ENCODE data around the gene ANGPTL2.

GRCh38 chr9:127050591-127051001 is 71.8 kb downstream of the ANGPTL2 start:
- no peak for TF ChIP-seq MAX (IDR thresholded peaks at IDR 0.05)
- TF ChIP-seq RAD21 (IDR thresholded peaks at IDR 0.05; ENCODE audit: low read depth), result no peak
- TF ChIP-seq ZBTB7A (IDR thresholded peaks at IDR 0.05; ENCODE audit: low read depth), result no peak
- no peak for TF ChIP-seq FOXM1 (IDR thresholded peaks at IDR 0.05; ENCODE audit: borderline replicate concordance, low read depth)
- no peak for TF ChIP-seq EP300 (IDR thresholded peaks at IDR 0.05; ENCODE audit: borderline replicate concordance)
- TF ChIP-seq NFIC (IDR thresholded peaks at IDR 0.05), result no peak
- TF ChIP-seq CEBPB (IDR thresholded peaks at IDR 0.05), result no peak

All from Ishikawa (cell line).